ENCODE results near the gene C17orf67. TPM values are rescaled to one million over a fixed set of nuclear protein-coding genes. Genes with fewer than 3 reads are reported as not detected.

The C17orf67 gene
- polyA plus RNA-seq, 1 donor (not counting 4 experiments of a cell fraction or from before 2014, with no cell fraction given), result 0.46 TPM

GRCh38 chr17:56754523-56755208 is 79.1 kb downstream of the C17orf67 start:
- dilution Hi-C loops (cut with MboI; ENCODE audit: extremely low pct_ligation_motif_present, low sequenced_read_pairs), result no loop called here
- H3K27ac ChIP-seq (ENCODE audit: control insufficient read depth, insufficient read depth, low read length), result no peak overlapping the region
- no peaks in the 10 kb centered on the region for H3K4me1 ChIP-seq (ENCODE audit: control insufficient read depth, extremely low read depth, insufficient read depth, low read length)
- H3K4me3 ChIP-seq (ENCODE audit: control insufficient read depth in 2 of 3, extremely low read depth in 1 of 3, insufficient read depth in 2 of 3, low read depth in 1 of 3, low read length in 3 of 3), result no peak overlapping the region
- DNase-seq (ENCODE audit: low read depth, low spot score) (no peak), FAIRE-seq (no peak)
- H3K9ac ChIP-seq (ENCODE audit: control insufficient read depth, extremely low read depth, insufficient read depth, low read length), result no peak overlapping the region
- H3K36me3 ChIP-seq (ENCODE audit: control insufficient read depth in 2 of 2, extremely low read depth in 1 of 2, insufficient read depth in 2 of 2, low read length in 2 of 2), result no peaks in the 10 kb centered on the region
- no peaks in the 10 kb centered on the region for H3K27me3 ChIP-seq (ENCODE audit: control insufficient read depth, extremely low read depth, insufficient read depth, low read length)
- no peaks in the 10 kb centered on the region for H3K9me1 ChIP-seq (ENCODE audit: control insufficient read depth, extremely low read depth, insufficient read depth, low read length)
- TF ChIP-seq CTCF (optimal IDR thresholded peaks at IDR 0.05 in 1 of 3, IDR thresholded peaks at IDR 0.05 in 1 of 3, conservative IDR thresholded peaks at IDR 0.05 in 1 of 3; ENCODE audit: extremely low read depth in 1 of 3, insufficient read depth in 2 of 3, low read length in 3 of 3) (no peak), EZH2 (IDR thresholded peaks at IDR 0.05; ENCODE audit: low read length) (no peak)
- H3K79me2 ChIP-seq (ENCODE audit: control insufficient read depth, insufficient read depth, low read length), result no peaks in the 10 kb centered on the region
- no peak overlapping the region for H2AFZ ChIP-seq (ENCODE audit: control insufficient read depth, low read length)
- H3K9me3 ChIP-seq (ENCODE audit: control insufficient read depth, low read depth, low read length), result no peaks in the 10 kb centered on the region
- no peak overlapping the region for H3K4me2 ChIP-seq (ENCODE audit: control insufficient read depth, extremely low read depth, insufficient read depth, low read depth, low read length)
- no peaks in the 10 kb centered on the region for H4K20me1 ChIP-seq (ENCODE audit: control insufficient read depth, extremely low read depth, insufficient read depth, low read length)

- no peak overlapping the region for H3K27ac ChIP-seq (ENCODE audit: control insufficient read depth, insufficient read depth, low read length)
- H3K4me2 ChIP-seq (ENCODE audit: control insufficient read depth, extremely low read depth, insufficient read depth, low read depth, low read length), result no peak overlapping the region
- FAIRE-seq, result no peak
- no peaks in the 10 kb centered on the region for H3K4me1 ChIP-seq (ENCODE audit: control insufficient read depth, extremely low read depth, insufficient read depth, low read length)
- H3K36me3 ChIP-seq (ENCODE audit: control insufficient read depth in 2 of 2, extremely low read depth in 1 of 2, insufficient read depth in 2 of 2, low read length in 2 of 2), result no peaks in the 10 kb centered on the region
- no peak overlapping the region for H3K4me3 ChIP-seq (ENCODE audit: control insufficient read depth in 2 of 3, extremely low read depth in 1 of 3, insufficient read depth in 2 of 3, low read depth in 1 of 3, low read length in 3 of 3)
- H3K9me3 ChIP-seq (ENCODE audit: control insufficient read depth, low read depth, low read length), result no peaks in the 10 kb centered on the region
- H3K27me3 ChIP-seq (ENCODE audit: control insufficient read depth, extremely low read depth, insufficient read depth, low read length), result no peaks in the 10 kb centered on the region
- H3K9ac ChIP-seq (ENCODE audit: control insufficient read depth, extremely low read depth, insufficient read depth, low read length), result no peak overlapping the region
- H3K9me1 ChIP-seq (ENCODE audit: control insufficient read depth, extremely low read depth, insufficient read depth, low read length), result no peaks in the 10 kb centered on the region
- no peak for TF ChIP-seq CTCF (optimal IDR thresholded peaks at IDR 0.05 in 1 of 3, IDR thresholded peaks at IDR 0.05 in 1 of 3, conservative IDR thresholded peaks at IDR 0.05 in 1 of 3; ENCODE audit: extremely low read depth in 1 of 3, insufficient read depth in 2 of 3, low read length in 3 of 3)
- no peaks in the 10 kb centered on the region for H4K20me1 ChIP-seq (ENCODE audit: control insufficient read depth, extremely low read depth, insufficient read depth, low read length)
- dilution Hi-C loops (cut with MboI; ENCODE audit: extremely low pct_ligation_motif_present, low sequenced_read_pairs), result no loop called here
- no peaks in the 10 kb centered on the region for H3K79me2 ChIP-seq (ENCODE audit: control insufficient read depth, insufficient read depth, low read length)
- no peak overlapping the region for H2AFZ ChIP-seq (ENCODE audit: control insufficient read depth, low read length)
- DNase-seq (ENCODE audit: low read depth, low spot score), result no peak
Measured at GRCh38 chr17:56752263-56752836, 81.4 kb downstream of the C17orf67 start.

Data from keratinocyte (primary cell).